ENCODE results near the gene BMP2K. TPM values are rescaled to one million over a fixed set of nuclear protein-coding genes. Genes with fewer than 3 reads are reported as not detected.

The BMP2K gene
- total and polyA plus RNA-seq, 8 donors, result 4.8 to 27.3 (median 6.0) TPM

DNA sequence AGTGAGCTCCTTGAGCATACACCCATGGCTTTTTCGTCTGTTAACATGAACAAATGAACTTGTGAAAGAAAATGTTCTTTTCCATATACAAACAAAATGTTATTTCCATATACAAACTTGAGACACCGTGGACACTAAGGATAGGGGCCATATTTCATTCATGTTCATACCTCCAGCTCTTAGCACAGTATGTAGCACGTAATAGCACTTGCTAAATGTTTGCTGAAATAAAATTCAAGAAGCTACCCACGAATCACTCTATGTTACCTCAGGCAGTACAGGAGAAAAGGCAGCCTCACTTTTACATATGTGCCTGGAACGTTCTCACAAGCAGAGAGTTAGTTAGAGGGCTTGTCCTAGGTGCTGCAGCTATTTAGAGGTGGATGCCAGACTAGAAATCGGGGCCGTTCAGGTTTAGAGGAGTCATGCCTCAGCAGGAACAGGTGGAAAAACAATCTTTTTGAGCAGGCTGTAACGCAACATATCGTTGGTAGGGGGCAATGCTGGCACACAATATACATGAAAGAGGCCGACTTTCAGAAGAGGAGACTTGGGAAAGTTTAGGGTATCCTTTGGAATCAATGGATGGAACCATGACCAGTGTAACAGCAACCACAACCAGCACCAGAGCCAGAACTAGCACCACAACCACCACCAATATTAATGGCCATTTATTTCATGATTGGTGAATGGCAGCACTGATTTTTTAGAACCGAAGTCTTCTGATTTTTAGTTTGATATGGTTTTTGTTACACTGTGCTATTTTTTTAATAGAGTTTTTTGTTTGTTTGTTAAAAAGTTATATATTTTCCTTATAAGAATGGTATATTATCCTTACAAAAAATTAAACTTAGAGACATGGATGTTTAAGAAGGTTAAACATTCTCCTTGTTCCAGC is 177.9 kb downstream of the BMP2K start:
- TF ChIP-seq, protein P1, sequence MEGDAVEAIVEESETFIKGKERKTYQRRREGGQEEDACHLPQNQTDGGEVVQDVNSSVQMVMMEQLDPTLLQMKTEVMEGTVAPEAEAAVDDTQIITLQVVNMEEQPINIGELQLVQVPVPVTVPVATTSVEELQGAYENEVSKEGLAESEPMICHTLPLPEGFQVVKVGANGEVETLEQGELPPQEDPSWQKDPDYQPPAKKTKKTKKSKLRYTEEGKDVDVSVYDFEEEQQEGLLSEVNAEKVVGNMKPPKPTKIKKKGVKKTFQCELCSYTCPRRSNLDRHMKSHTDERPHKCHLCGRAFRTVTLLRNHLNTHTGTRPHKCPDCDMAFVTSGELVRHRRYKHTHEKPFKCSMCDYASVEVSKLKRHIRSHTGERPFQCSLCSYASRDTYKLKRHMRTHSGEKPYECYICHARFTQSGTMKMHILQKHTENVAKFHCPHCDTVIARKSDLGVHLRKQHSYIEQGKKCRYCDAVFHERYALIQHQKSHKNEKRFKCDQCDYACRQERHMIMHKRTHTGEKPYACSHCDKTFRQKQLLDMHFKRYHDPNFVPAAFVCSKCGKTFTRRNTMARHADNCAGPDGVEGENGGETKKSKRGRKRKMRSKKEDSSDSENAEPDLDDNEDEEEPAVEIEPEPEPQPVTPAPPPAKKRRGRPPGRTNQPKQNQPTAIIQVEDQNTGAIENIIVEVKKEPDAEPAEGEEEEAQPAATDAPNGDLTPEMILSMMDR (IDR thresholded peaks at IDR 0.05), result peak in 1 of 4 donors; percentile 15
- Histone ChIP-seq H3K9me3 (no peaks in the 10 kb centered on the region), H3K4me1 (no peaks in the 10 kb centered on the region), H3K36me3 (no peaks in the 10 kb centered on the region), H3K27me3 (no peaks in the 10 kb centered on the region), H3K27ac (no peak overlapping the region), H3K4me3 (no peak overlapping the region)
- WGBS, 2 donors, result 35 to 36% methylated on average over 11 of the region's 11 CpGs
- ATAC-seq (peak in 2 of 4 donors; percentile 51 to 53), DNase-seq (no peak), FAIRE-seq (no peak)
- intact Hi-C loops (cut with DNase I), result loop anchor here (5.0 to 10.0 kb wide), 2 partner anchors 1258 to 1261 kb away; no protein-coding TSS in a partner anchor

DNA sequence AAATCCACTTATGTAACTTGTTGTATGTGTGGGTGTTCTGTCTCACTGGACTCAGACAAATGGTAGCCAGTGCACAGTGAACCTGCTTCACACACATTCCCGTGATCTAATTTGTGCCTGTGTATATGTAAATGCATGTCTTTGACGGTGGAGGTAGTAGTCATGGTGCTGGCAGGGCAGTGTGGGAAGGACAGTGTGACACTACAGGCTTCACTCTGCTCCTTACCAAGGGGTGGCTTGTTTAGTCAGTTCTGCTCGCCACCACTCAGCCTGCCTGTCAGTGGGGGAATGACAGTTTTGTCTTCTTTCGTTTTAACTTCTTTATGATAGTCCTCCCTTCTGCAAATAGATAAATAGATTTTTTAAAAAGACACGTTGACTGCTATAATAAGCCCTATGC is 180.8 kb downstream of the BMP2K start:
- 82 to 86% methylated on average over 5 of the region's 5 CpGs for WGBS, 2 donors
- intact Hi-C loops (cut with DNase I), result loop anchor here in 2 of 3 donors (10.0 kb wide), 1 partner anchor 1258 kb away; no protein-coding TSS in a partner anchor
- no peak for DNase-seq
- no peaks in the 10 kb centered on the region for H3K9me3 ChIP-seq
- ATAC-seq, result no peak
- no peak overlapping the region for H3K4me3 ChIP-seq
- H3K4me1 ChIP-seq, result no peaks in the 10 kb centered on the region
- FAIRE-seq, result no peak
- H3K27ac ChIP-seq, result no peak overlapping the region
- no peaks in the 10 kb centered on the region for H3K27me3 ChIP-seq
- no peaks in the 10 kb centered on the region for H3K36me3 ChIP-seq
- TF ChIP-seq, protein P1 (IDR thresholded peaks at IDR 0.05), result no peak

DNA sequence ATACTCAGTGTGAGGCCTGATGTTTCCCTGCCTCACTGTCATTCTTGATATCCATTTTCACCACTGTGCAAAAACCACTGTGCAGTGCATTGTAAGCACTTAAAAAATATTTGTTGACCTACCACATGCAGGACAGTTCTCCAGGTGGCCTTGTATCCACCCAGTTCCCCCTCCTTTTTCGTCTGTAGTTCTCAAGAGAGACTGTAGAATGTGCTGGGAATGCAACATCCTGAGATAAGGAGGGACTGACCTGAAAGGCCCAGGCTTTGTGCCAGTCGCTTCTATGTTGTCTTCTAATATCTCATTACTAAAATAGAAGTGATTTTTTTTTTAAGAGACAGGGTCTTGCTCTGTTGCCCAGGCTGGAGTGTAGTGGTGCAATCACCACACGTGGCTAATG is 184.8 kb downstream of the BMP2K start:
- FAIRE-seq (no peak), ATAC-seq (no peak), DNase-seq (no peak)
- H3K27ac ChIP-seq, result no peak overlapping the region
- H3K9me3 ChIP-seq, result no peaks in the 10 kb centered on the region
- intact Hi-C loops (cut with DNase I), result no loop called here
- no peak overlapping the region for H3K4me3 ChIP-seq
- H3K36me3 ChIP-seq, result no peaks in the 10 kb centered on the region
- H3K4me1 ChIP-seq, result no peaks in the 10 kb centered on the region
- WGBS, 2 donors, result 68 to 76% methylated on average over 3 of the region's 3 CpGs
- TF ChIP-seq, protein P1 (IDR thresholded peaks at IDR 0.05), result no peak
- no peaks in the 10 kb centered on the region for H3K27me3 ChIP-seq

Small RNAs within 50 kb of the gene (microRNA-seq; reads per million reads assigned to microRNA genes)
- gene MIR5096, result 0 reads per million in 2 donors

Other genes starting within 250 kb of the BMP2K start
- gene ANXA3, start 224.6 kb upstream of the BMP2K start, total RNA-seq, result 10 to 100 TPM; 18.7 to 53.3 (median 22.0) TPM
- 10 to 100 TPM; 52.2 to 64.8 TPM for gene ANXA3, start 224.6 kb upstream of the BMP2K start, polyA plus RNA-seq
- gene PAQR3, start 163.1 kb downstream of the BMP2K start, total RNA-seq, result 1 to 10 TPM; 2.2 to 5.0 (median 3.1) TPM
- 1 to 10 TPM in 1 of 2 donors, under 1 TPM in 1; 0.84 to 2.4 TPM for gene PAQR3, start 163.1 kb downstream of the BMP2K start, polyA plus RNA-seq